ENCODE results near the gene TTC9C. TPM values are rescaled to one million over a fixed set of nuclear protein-coding genes. Genes with fewer than 3 reads are reported as not detected.

Gene TTC9C
- total and polyA plus RNA-seq, 2 donors (not counting 3 experiments of a cell fraction or from before 2014, with no cell fraction given) = 27.4 to 43.5 TPM

GRCh38 chr11:62727165-62727871 is 968 bp upstream of the TTC9C start, which contains the start of gene HNRNPUL2:
Gene HNRNPUL2 (minus strand): TSS chr11:62727457. CDS start chr11:62727156, 301 bp downstream.
- Histone ChIP-seq H3K9me1 (replicated peaks; ENCODE audit: control insufficient read depth, extremely low read depth, insufficient read depth, low read length) (no peaks in the 10 kb centered on the region), H3K36me3 (ENCODE audit: control insufficient read depth in 2 of 2, extremely low read depth in 1 of 2, insufficient read depth in 2 of 2, low read length in 2 of 2) (peaks cover 5 to 16% of the 10 kb centered on the region in 2 experiments), H3K4me1 (ENCODE audit: control insufficient read depth, extremely low read depth, insufficient read depth, low read length) (peaks cover 15% of the 10 kb centered on the region), H4K20me1 (replicated peaks; ENCODE audit: control insufficient read depth, extremely low read depth, insufficient read depth, low read length) (no peaks in the 10 kb centered on the region), H3K4me3 (replicated peaks in 1 of 3; ENCODE audit: insufficient read depth in 1 of 3, low read depth in 1 of 3, low read length in 3 of 3) (peak within 1 kb of the TSS; percentile 71 to 99 (median 94)), H3K27ac (ENCODE audit: insufficient read depth, low read depth, low read length) (peak within 1 kb of the TSS; percentile 67), H3K9ac (replicated peaks; ENCODE audit: extremely low read depth, insufficient read depth, low read length) (peak within 1 kb of the TSS; percentile 82), H3K9me3 (replicated peaks; ENCODE audit: control insufficient read depth, insufficient read depth, low read length) (no peaks in the 10 kb centered on the region), H2AFZ (ENCODE audit: low read depth, low read length) (peak within 1 kb of the TSS; percentile 86), H3K27me3 (ENCODE audit: control insufficient read depth in 2 of 2, insufficient read depth in 2 of 2, low read length in 2 of 2) (no peaks in the 10 kb centered on the region), H3K4me2 (ENCODE audit: insufficient read depth, low read length) (peak within 1 kb of the TSS; percentile 93), H3K79me2 (ENCODE audit: control insufficient read depth, insufficient read depth, low read length) (peaks cover 72% of the 10 kb centered on the region)
- peak; percentile 95 for FAIRE-seq
- TF ChIP-seq POLR2AphosphoS5 (IDR thresholded peaks at IDR 0.05; ENCODE audit: insufficient read depth, low read depth, low read length) = peak; percentile 92
- TF ChIP-seq POLR2A (IDR thresholded peaks at IDR 0.05; ENCODE audit: low read depth, low read length) = peak; percentile 92
- peak; percentile 17 for TF ChIP-seq MAX (IDR thresholded peaks at IDR 0.05; ENCODE audit: insufficient read depth, insufficient read length)
- TF ChIP-seq GATA2 (IDR thresholded peaks at IDR 0.05; ENCODE audit: insufficient read depth, insufficient read length, low read depth, low read length) = no peak
- no peak for TF ChIP-seq EZH2 (IDR thresholded peaks at IDR 0.05; ENCODE audit: borderline replicate concordance, low read depth, low read length, severe bottlenecking)
- DNase-seq (ENCODE audit: low read depth, low spot score) = peak; percentile 99
- POLR2A ChIA-PET = interaction anchor here (0.7 to 3.2 kb wide), 13 partner anchors 9 to 154 kb away, joined by 3 to 25 read pairs (median 5); partner anchors contain the start of genes C11orf98, CSKMT, EEF1G and GANAB
- no TSS peak for BruUV-seq (replicated peaks)
- intact Hi-C loops (cut with micrococcal nuclease) = loop anchor here (1.0 to 5.0 kb wide), 7 partner anchors 18 to 155 kb away; partner anchors contain the start of genes GANAB, SLC3A2, TAF6L and TMEM223
- dilution Hi-C loops (cut with MboI; ENCODE audit: extremely low pct_ligation_motif_present, low sequenced_read_pairs) = no loop called here
- CTCF ChIA-PET = interaction anchor here (0.6 to 4.5 kb wide), 10 partner anchors 13 to 303 kb away, joined by 3 to 39 read pairs (median 4); partner anchors contain the start of genes SLC3A2, TAF6L, TMEM179B and ZBTB3
